GM18907 (cell line): ENCODE measurements around the gene OMD.

Experiments
- ATAC-seq: cut with Tn5 transposase; IDR thresholded peaks from one replicate; pipeline ENCODE4 v1.9.1; 2021; ENCODE audit warnings: mild to moderate bottlenecking, moderate library complexity; ENCODE audit not compliant: unreplicated experiment

Gene OMD

GRCh38 chr9:92424340-92424739 lies at the start of gene OMD:
TSS of gene OMD (minus strand) at chr9:92424471. CDS start at chr9:92417558, 6,913 bp downstream.
- ATAC-seq = no peak

- no peak for ATAC-seq
These were observed 43.9 kb upstream of the OMD start for GRCh38 chr9:92468206-92468605.

GRCh38 chr9:92467511-92467910 lies 43.2 kb upstream of the OMD start:
- ATAC-seq = no peak

GRCh38 chr9:92467041-92467440 lies 42.8 kb upstream of the OMD start:
- ATAC-seq = no peak

GRCh38 chr9:92463984-92464383 lies 39.7 kb upstream of the OMD start:
- ATAC-seq = no peak

- no peak for ATAC-seq
These were observed 39.1 kb upstream of the OMD start for GRCh38 chr9:92463387-92463786.

GRCh38 chr9:92457576-92457975 lies 33.3 kb upstream of the OMD start:
- ATAC-seq = no peak

- no peak for ATAC-seq
These were observed 30.9 kb upstream of the OMD start for GRCh38 chr9:92455217-92455616.

- no peak for ATAC-seq
These were observed 22.3 kb upstream of the OMD start for GRCh38 chr9:92446536-92446935.

- ATAC-seq = no peak
These were observed 20.6 kb upstream of the OMD start for GRCh38 chr9:92444841-92445240.

- no peak for ATAC-seq
These were observed 16.4 kb upstream of the OMD start for GRCh38 chr9:92440751-92441046.

GRCh38 chr9:92439921-92440750 lies 15.9 kb upstream of the OMD start:
- no peak for ATAC-seq

GRCh38 chr9:92438900-92439526 lies 14.7 kb upstream of the OMD start:
- ATAC-seq = no peak

GRCh38 chr9:92435263-92435662 lies 11.0 kb upstream of the OMD start:
- ATAC-seq = no peak

GRCh38 chr9:92432972-92433548 lies 8.8 kb upstream of the OMD start:
- ATAC-seq = no peak

- ATAC-seq = no peak
These were observed 8.1 kb upstream of the OMD start for GRCh38 chr9:92432350-92432749.

- no peak for ATAC-seq
These were observed 5.6 kb upstream of the OMD start for GRCh38 chr9:92429836-92430235.

- ATAC-seq = no peak
These were observed 2.4 kb upstream of the OMD start for GRCh38 chr9:92426501-92427145.

GRCh38 chr9:92425474-92425873 lies 1.2 kb upstream of the OMD start:
- no peak for ATAC-seq

GRCh38 chr9:92423612-92424011 lies 659 bp downstream of the OMD start:
- ATAC-seq = no peak

GRCh38 chr9:92422611-92423338 lies 1.5 kb downstream of the OMD start:
- ATAC-seq = no peak
